DND-41 (cell line): ENCODE results near the gene AKNA.

Experiments used
- ATAC-seq: fragments of 200-7000 bp; cut with Tn5 transposase; 3 replicates; pipeline ENCODE4 v1.9.1; 2021; ENCODE audit warnings: low read depth; ENCODE audit not compliant: insufficient read depth
- DNase-seq: peaks from one replicate; pipeline ENCODE4 v3.0.0-alpha.2; 2020
- H2AFZ ChIP-seq: 2 replicates; pipeline ENCODE4 v1.6.0; 2012; ENCODE audit warnings: low read depth, low read length
- H3K27ac ChIP-seq: 2 replicates; pipeline ENCODE4 v1.5.1; 2012; ENCODE audit warnings: low read length, inconsistent platforms
- H3K27me3 ChIP-seq: fragments of 200-600 bp; sonication (generic); 2 replicates; pipeline ENCODE4 v1.6.0; 2012; ENCODE audit warnings: low read length, mild to moderate bottlenecking, inconsistent platforms; ENCODE audit not compliant: insufficient read depth, poor library complexity
- H3K36me3 ChIP-seq: 2 replicates; pipeline ENCODE4 v1.5.1; 2012; ENCODE audit warnings: low read length, inconsistent platforms; ENCODE audit not compliant: insufficient read depth
- H3K4me1 ChIP-seq: 2 replicates; pipeline ENCODE4 v1.5.1; 2012; ENCODE audit warnings: mild to moderate bottlenecking, low read length; ENCODE audit not compliant: insufficient read depth
- H3K4me2 ChIP-seq: 2 replicates; pipeline ENCODE4 v1.6.0; 2012; ENCODE audit warnings: mild to moderate bottlenecking, moderate library complexity, low read length, inconsistent platforms; ENCODE audit not compliant: insufficient read depth
- H3K4me3 ChIP-seq, 2 experiments: fragments of 200-600 bp in 1 of 2; shearing (Covaris generic) in 1 of 2; 2 replicates each; pipeline ENCODE4 v1.5.1; 2012 to 2016; ENCODE audit warnings: inconsistent platforms in 2 of 2, low read length in 2 of 2, mild to moderate bottlenecking in 2 of 2, low read depth in 1 of 2, moderate library complexity in 1 of 2
- H3K79me2 ChIP-seq: 2 replicates; pipeline ENCODE4 v1.6.0; 2012; ENCODE audit warnings: low read length, inconsistent platforms; ENCODE audit not compliant: insufficient read depth
- H3K9ac ChIP-seq: 2 replicates; pipeline ENCODE4 v1.6.0; 2012; ENCODE audit warnings: low read depth, mild to moderate bottlenecking, inconsistent platforms, low read length, moderate library complexity
- H3K9me3 ChIP-seq: 2 replicates; pipeline ENCODE4 v1.5.1; 2012; ENCODE audit warnings: low read length, moderate library complexity, mild to moderate bottlenecking, inconsistent platforms; ENCODE audit not compliant: insufficient read depth, severe bottlenecking
- H4K20me1 ChIP-seq: 2 replicates; pipeline ENCODE4 v1.6.0; 2012; ENCODE audit warnings: low read length; ENCODE audit not compliant: insufficient read depth
- CTCF ChIP-seq: IDR thresholded peaks from 2 replicates; pipeline ENCODE4 v1.5.1; 2012; ENCODE audit warnings: borderline replicate concordance, low read length, moderate library complexity, mild to moderate bottlenecking; ENCODE audit not compliant: poor library complexity, severe bottlenecking; ENCODE audit errors: extremely low read depth
- EZH2 ChIP-seq: IDR thresholded peaks from 3 replicates; pipeline ENCODE4 v1.6.1; 2012; ENCODE audit warnings: borderline replicate concordance, low read depth, mild to moderate bottlenecking, moderate library complexity, low read length, inconsistent platforms; ENCODE audit not compliant: severe bottlenecking

Gene AKNA

GRCh38 chr9:114309096-114309495, 78.7 kb downstream of the AKNA start:
- Histone ChIP-seq H3K27me3 (no peaks in the 10 kb centered on the region), H3K79me2 (no peaks in the 10 kb centered on the region), H4K20me1 (no peaks in the 10 kb centered on the region), H3K4me3 (no peak overlapping the region), H2AFZ (no peak overlapping the region), H3K27ac (no peak overlapping the region), H3K4me1 (no peaks in the 10 kb centered on the region), H3K4me2 (no peak overlapping the region), H3K36me3 (no peaks in the 10 kb centered on the region), H3K9ac (no peak overlapping the region), H3K9me3 (no peaks in the 10 kb centered on the region)
- TF ChIP-seq CTCF (no peak), EZH2 (no peak)
- ATAC-seq (no peak), DNase-seq (no peak)

- H3K27ac ChIP-seq = no peak overlapping the region
- no peak for ATAC-seq
- TF ChIP-seq EZH2 = no peak
- no peak for TF ChIP-seq CTCF
- no peaks in the 10 kb centered on the region for H3K4me1 ChIP-seq
- H3K36me3 ChIP-seq = no peaks in the 10 kb centered on the region
- no peak overlapping the region for H3K4me3 ChIP-seq
- H2AFZ ChIP-seq = no peak overlapping the region
- DNase-seq = no peak
- H3K27me3 ChIP-seq = no peaks in the 10 kb centered on the region
- no peaks in the 10 kb centered on the region for H3K9me3 ChIP-seq
- no peaks in the 10 kb centered on the region for H4K20me1 ChIP-seq
- H3K4me2 ChIP-seq = no peak overlapping the region
- no peaks in the 10 kb centered on the region for H3K79me2 ChIP-seq
- H3K9ac ChIP-seq = no peak overlapping the region
Measured at GRCh38 chr9:114308361-114308950, 79.3 kb downstream of the AKNA start.

- no peak for DNase-seq
- Histone ChIP-seq H4K20me1 (no peaks in the 10 kb centered on the region), H3K36me3 (no peaks in the 10 kb centered on the region), H3K4me2 (no peak overlapping the region), H3K4me3 (no peak overlapping the region), H3K79me2 (no peaks in the 10 kb centered on the region), H3K27ac (no peak overlapping the region), H3K9me3 (no peaks in the 10 kb centered on the region), H3K9ac (no peak overlapping the region), H3K27me3 (no peaks in the 10 kb centered on the region), H3K4me1 (no peaks in the 10 kb centered on the region), H2AFZ (no peak overlapping the region)
- ATAC-seq = no peak
- no peak for TF ChIP-seq CTCF
Measured at GRCh38 chr9:114307899-114308267, 79.9 kb downstream of the AKNA start.
